ENCODE data around the gene PPP6R3. TPM values are rescaled to one million over a fixed set of nuclear protein-coding genes. Genes with fewer than 3 reads are reported as not detected.

PPP6R3 gene
- total RNA-seq, 1 donor from 2014 or later, result 133 TPM

GRCh38 chr11:68551777-68552176 is 91.2 kb downstream of the PPP6R3 start:
- DNase-seq (ENCODE audit: low read depth in 2 of 2), result no peak

- no peak for DNase-seq (ENCODE audit: low read depth in 2 of 2)
These were observed 92.0 kb downstream of the PPP6R3 start for GRCh38 chr11:68552542-68552941.

- DNase-seq (ENCODE audit: low read depth in 2 of 2), result peak; percentile 24 to 50
These were observed 99.7 kb downstream of the PPP6R3 start for GRCh38 chr11:68560216-68560615.

- DNase-seq (ENCODE audit: low read depth in 2 of 2), result no peak
These were observed 102.9 kb downstream of the PPP6R3 start for GRCh38 chr11:68563454-68563853.

GRCh38 chr11:68564261-68564660 is 103.7 kb downstream of the PPP6R3 start:
- DNase-seq (ENCODE audit: low read depth in 2 of 2), result no peak

GRCh38 chr11:68565768-68566167 is 105.2 kb downstream of the PPP6R3 start:
- DNase-seq (ENCODE audit: low read depth in 2 of 2), result no peak

- no peak for DNase-seq (ENCODE audit: low read depth in 2 of 2)
These were observed 107.0 kb downstream of the PPP6R3 start for GRCh38 chr11:68567553-68567952.

- no peak for DNase-seq (ENCODE audit: low read depth in 2 of 2)
These were observed 108.8 kb downstream of the PPP6R3 start for GRCh38 chr11:68569357-68569756.

- DNase-seq (ENCODE audit: low read depth in 2 of 2), result no peak
These were observed 110.1 kb downstream of the PPP6R3 start for GRCh38 chr11:68570691-68571090.

- DNase-seq (ENCODE audit: low read depth in 2 of 2), result peak in 1 of 2 donors; percentile 37
These were observed 113.8 kb downstream of the PPP6R3 start for GRCh38 chr11:68574308-68574707.

- DNase-seq (ENCODE audit: low read depth in 2 of 2), result no peak
These were observed 114.6 kb downstream of the PPP6R3 start for GRCh38 chr11:68575025-68575665.

GRCh38 chr11:68579455-68579854 is 118.9 kb downstream of the PPP6R3 start:
- no peak for DNase-seq (ENCODE audit: low read depth in 2 of 2)

- no peak for DNase-seq (ENCODE audit: low read depth in 2 of 2)
These were observed 120.9 kb downstream of the PPP6R3 start for GRCh38 chr11:68581439-68581838.

GRCh38 chr11:68581901-68582300 is 121.3 kb downstream of the PPP6R3 start:
- DNase-seq (ENCODE audit: low read depth in 2 of 2), result no peak

GRCh38 chr11:68582416-68583040 is 122.0 kb downstream of the PPP6R3 start:
- DNase-seq (ENCODE audit: low read depth in 2 of 2), result no peak

GRCh38 chr11:68583041-68583446 is 122.5 kb downstream of the PPP6R3 start:
- DNase-seq (ENCODE audit: low read depth in 2 of 2), result peak in 1 of 2 donors; percentile 24

- DNase-seq (ENCODE audit: low read depth in 2 of 2), result peak; percentile 26 to 31
These were observed 123.5 kb downstream of the PPP6R3 start for GRCh38 chr11:68584097-68584496.

GRCh38 chr11:68584991-68585524 is 124.5 kb downstream of the PPP6R3 start:
- peak; percentile 7 to 38 for DNase-seq (ENCODE audit: low read depth in 2 of 2)

GRCh38 chr11:68589547-68590216 is 129.1 kb downstream of the PPP6R3 start:
- no peak for DNase-seq (ENCODE audit: low read depth in 2 of 2)

- DNase-seq (ENCODE audit: low read depth in 2 of 2), result no peak
These were observed 131.2 kb downstream of the PPP6R3 start for GRCh38 chr11:68591719-68592118.

- DNase-seq (ENCODE audit: low read depth in 2 of 2), result peak in 1 of 2 donors; percentile 59
These were observed 132.9 kb downstream of the PPP6R3 start for GRCh38 chr11:68593441-68593840.

GRCh38 chr11:68594123-68594522 is 133.6 kb downstream of the PPP6R3 start:
- DNase-seq (ENCODE audit: low read depth in 2 of 2), result no peak

Measured in lung microvascular endothelial cell (primary cell).